ENCODE measurements around the gene TSC1.

- TF ChIP-seq, protein P1, sequence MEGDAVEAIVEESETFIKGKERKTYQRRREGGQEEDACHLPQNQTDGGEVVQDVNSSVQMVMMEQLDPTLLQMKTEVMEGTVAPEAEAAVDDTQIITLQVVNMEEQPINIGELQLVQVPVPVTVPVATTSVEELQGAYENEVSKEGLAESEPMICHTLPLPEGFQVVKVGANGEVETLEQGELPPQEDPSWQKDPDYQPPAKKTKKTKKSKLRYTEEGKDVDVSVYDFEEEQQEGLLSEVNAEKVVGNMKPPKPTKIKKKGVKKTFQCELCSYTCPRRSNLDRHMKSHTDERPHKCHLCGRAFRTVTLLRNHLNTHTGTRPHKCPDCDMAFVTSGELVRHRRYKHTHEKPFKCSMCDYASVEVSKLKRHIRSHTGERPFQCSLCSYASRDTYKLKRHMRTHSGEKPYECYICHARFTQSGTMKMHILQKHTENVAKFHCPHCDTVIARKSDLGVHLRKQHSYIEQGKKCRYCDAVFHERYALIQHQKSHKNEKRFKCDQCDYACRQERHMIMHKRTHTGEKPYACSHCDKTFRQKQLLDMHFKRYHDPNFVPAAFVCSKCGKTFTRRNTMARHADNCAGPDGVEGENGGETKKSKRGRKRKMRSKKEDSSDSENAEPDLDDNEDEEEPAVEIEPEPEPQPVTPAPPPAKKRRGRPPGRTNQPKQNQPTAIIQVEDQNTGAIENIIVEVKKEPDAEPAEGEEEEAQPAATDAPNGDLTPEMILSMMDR (conservative IDR thresholded peaks at IDR 0.05; ENCODE audit: low read depth, low read length) = no peak
- no peak for TF ChIP-seq EZH2 (IDR thresholded peaks at IDR 0.05; ENCODE audit: low read length, unreplicated experiment)
Observed at GRCh38 chr9:132858751-132859150, 85.7 kb downstream of the TSC1 start.

Measured in PC-3 (cell line).